GM12865 (cell line): Measurements from ENCODE around the gene MDK.
"Not testable (repeated sequence)": the region's sequence is repeated elsewhere in the genome, so short reads cannot be mapped to it uniquely, and the experiment has no call there.

Experiments
- DNase-seq: peaks from one replicate; pipeline ENCODE4 v3.0.0; 2010; ENCODE audit warnings: low read depth
- H3K4me3 ChIP-seq: 2 replicates; pipeline ENCODE4 v1.5.1; 2011; ENCODE audit warnings: mild to moderate bottlenecking, low read depth, low read length, control low read depth
- CTCF ChIP-seq: IDR thresholded peaks from 2 replicates; pipeline ENCODE4 v1.5.1; 2011; ENCODE audit warnings: low read length, control low read depth, low read depth, inconsistent platforms; ENCODE audit not compliant: insufficient read depth; ENCODE audit errors: missing control alignments

Gene MDK

GRCh38 chr11:46378296-46378695, 3.2 kb upstream of the MDK start:
- no peak overlapping the region for H3K4me3 ChIP-seq
- TF ChIP-seq CTCF: no peak
- no peak for DNase-seq

GRCh38 chr11:46378811-46379481, 2.5 kb upstream of the MDK start:
- no peak overlapping the region for H3K4me3 ChIP-seq
- DNase-seq: no peak
- TF ChIP-seq CTCF: no peak

GRCh38 chr11:46379482-46380293, 1.8 kb upstream of the MDK start:
- DNase-seq, H3K4me3 ChIP-seq: not testable (repeated sequence)

GRCh38 chr11:46380340-46381047, 975 bp upstream of the MDK start:
- peak overlapping the region; percentile 68 for H3K4me3 ChIP-seq
- no peak for TF ChIP-seq CTCF
- DNase-seq: peak; percentile 44

- no peak for TF ChIP-seq CTCF
- DNase-seq: no peak
- peak overlapping the region; percentile 41 for H3K4me3 ChIP-seq
Observed at GRCh38 chr11:46381819-46382645, 563 bp downstream of the MDK start.

- no peak overlapping the region for H3K4me3 ChIP-seq
- no peak for DNase-seq
- peak; percentile 34 for TF ChIP-seq CTCF
Observed at GRCh38 chr11:46382646-46383403, 1.4 kb downstream of the MDK start.
